Uterus (tissue), 4 donors: ENCODE results near the gene PSMC3IP. TPM values are rescaled to one million over a fixed set of nuclear protein-coding genes. Genes with fewer than 3 reads are reported as not detected.
A peak's percentile ranks its signal among the peaks of the same experiment; 100 is the strongest.

Experiments
- DNase-seq, 2 donors: peaks; one replicate each; pipeline ENCODE4 v3.0.0-alpha.2; 2019 to 2020
- H3K27ac ChIP-seq, 2 donors: fragments of 200-600 bp; sonication (generic); 1 replicate in 1 of 2; 2 replicates in 1 of 2; pipeline ENCODE4 v1.5.1; 2016 to 2018
- H3K27me3 ChIP-seq, 2 donors: fragments of 200-600 bp; sonication (generic); one replicate each; pipeline ENCODE4 v1.5.1; 2018 to 2019; ENCODE audit warnings: control low read depth in 1 of 2
- H3K36me3 ChIP-seq, 2 donors: fragments of 200-600 bp; sonication (generic); one replicate each; pipeline ENCODE4 v1.5.1; 2019; ENCODE audit warnings: control low read depth in 1 of 2
- H3K4me1 ChIP-seq, 2 donors: fragments of 200-600 bp; sonication (generic); one replicate each; pipeline ENCODE4 v1.5.1; 2018 to 2019; ENCODE audit warnings: control low read depth in 1 of 2
- H3K4me3 ChIP-seq, 2 donors: fragments of 200-600 bp; sonication (generic); 1 replicate in 1 of 2; 2 replicates in 1 of 2; pipeline ENCODE4 v1.5.1; 2018 to 2019; ENCODE audit warnings: mild to moderate bottlenecking in 1 of 2
- H3K9me3 ChIP-seq, 2 donors: fragments of 200-600 bp; sonication (generic); one replicate each; pipeline ENCODE4 v1.5.1; 2019; ENCODE audit warnings: control low read depth in 1 of 2
- CTCF ChIP-seq, 4 experiments: fragments of 200-600 bp in 2 of 4; fragments of 450-650 bp in 2 of 4; sonication (generic) in 2 of 4; IDR thresholded peaks; one replicate each; pipeline ENCODE4 v1.5.1; 2016 to 2019; ENCODE audit warnings: antibody characterized with exemption in 4 of 4, mild to moderate bottlenecking in 2 of 4, moderate library complexity in 1 of 4
- POLR2A ChIP-seq, 2 donors: fragments of 450-650 bp; IDR thresholded peaks; one replicate each; pipeline ENCODE4 v1.6.1; 2016; ENCODE audit warnings: antibody characterized with exemption in 2 of 2, mild to moderate bottlenecking in 1 of 2, moderate library complexity in 1 of 2
- intact Hi-C: fragments of 100-400 bp; cut with DNase I; formaldehyde crosslinking; loops from one replicate; pipeline ENCODE4 v1.15.1; 2023; ENCODE audit warnings: low total_unique reads
- total RNA-seq, 4 donors: library from RNA; depleted of rRNA in 3 of 4; stranded (reverse); fragments of >200 nt in 3 of 4; gene quantifications; one replicate each; pipeline versions ENCODE4 v1.1.0 to v1.2.4, GENCODE V29; 2014 to 2023
- donor health status: DM: yes; HTN: yes; CAD: no.

Gene PSMC3IP
- total RNA-seq, 4 donors from 2014 or later: 2.8 to 16.5 (median 5.0) TPM

DNA sequence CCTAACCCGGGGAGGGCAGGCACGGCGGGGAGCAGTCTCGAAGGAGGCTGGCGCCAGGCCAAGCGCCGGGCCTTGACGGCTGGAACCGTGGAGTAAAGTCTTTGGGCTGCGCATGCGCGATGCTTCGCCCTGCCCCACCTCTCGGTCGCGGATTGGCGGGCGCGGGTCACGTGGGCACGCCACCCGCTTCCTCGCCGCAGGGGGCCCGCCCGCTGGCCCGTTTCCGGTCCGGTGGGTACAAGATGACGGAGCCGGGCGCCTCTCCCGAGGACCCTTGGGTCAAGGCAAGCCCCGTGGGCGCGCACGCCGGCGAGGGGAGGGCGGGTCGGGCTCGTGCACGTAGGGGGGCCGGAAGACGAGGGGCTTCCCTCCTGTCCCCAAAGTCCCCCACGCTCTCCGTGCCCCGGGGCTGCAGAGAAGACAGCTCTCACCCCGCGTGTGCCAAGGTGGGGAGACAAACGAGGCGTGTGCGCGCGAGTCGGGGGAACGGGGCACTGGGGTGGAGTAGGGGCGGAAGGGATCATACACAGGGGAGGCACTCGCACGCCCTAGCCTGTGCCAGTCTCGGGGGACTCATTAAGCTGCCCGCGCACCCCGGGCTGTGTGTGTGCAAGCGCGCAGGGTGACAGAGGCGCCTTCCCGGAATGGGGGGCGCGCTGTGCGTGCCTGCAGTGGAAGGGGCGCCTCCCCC is 10.5 kb downstream of the PSMC3IP start, which contains the start of gene MLX:
Gene MLX (plus strand): TSS at position 218 of the 691 bp plus-strand sequence. CDS start 25 bp downstream, at position 243.
- H3K4me3 ChIP-seq: peak within 1 kb of the TSS; percentile 82 to 84
- no peaks in the 10 kb centered on the region for H3K9me3 ChIP-seq
- H3K27ac ChIP-seq: peak within 1 kb of the TSS; percentile 86 to 91
- H3K36me3 ChIP-seq: no peaks in the 10 kb centered on the region
- no peaks in the 10 kb centered on the region for H3K27me3 ChIP-seq
- intact Hi-C loops: no loop called here
- peaks cover 11 to 18% of the 10 kb centered on the region in 2 donors for H3K4me1 ChIP-seq
- TF ChIP-seq CTCF (IDR thresholded peaks at IDR 0.05) (no peak), POLR2A (IDR thresholded peaks at IDR 0.05) (peak; percentile 41 to 62)
- peak; percentile 92 to 94 for DNase-seq

- Histone ChIP-seq H3K4me1 (peaks cover 11 to 18% of the 10 kb centered on the region in 2 donors), H3K36me3 (no peaks in the 10 kb centered on the region)
- intact Hi-C loops: no loop called here
These were observed 11.2 kb downstream of the PSMC3IP start for GRCh38 chr17:42566215-42566882.

GRCh38 chr17:42565523-42566214 is 11.9 kb downstream of the PSMC3IP start:
- Histone ChIP-seq H3K4me3 (no peak overlapping the region), H3K27me3 (no peaks in the 10 kb centered on the region), H3K9me3 (no peaks in the 10 kb centered on the region), H3K27ac (peak overlapping the region; percentile 86 to 91), H3K4me1 (peaks cover 11 to 18% of the 10 kb centered on the region in 2 donors), H3K36me3 (no peaks in the 10 kb centered on the region)
- intact Hi-C loops: no loop called here
- no peak for DNase-seq
- TF ChIP-seq CTCF (IDR thresholded peaks at IDR 0.05) (no peak), POLR2A (IDR thresholded peaks at IDR 0.05) (no peak)

More at GRCh38 chr17:42566215-42566882, 11.2 kb downstream of the PSMC3IP start:
- no peak for DNase-seq
- Histone ChIP-seq H3K4me3 (peak overlapping the region; percentile 82 to 84), H3K9me3 (no peaks in the 10 kb centered on the region), H3K27me3 (no peaks in the 10 kb centered on the region), H3K27ac (peak overlapping the region; percentile 86 to 91)
- TF ChIP-seq POLR2A (IDR thresholded peaks at IDR 0.05) (no peak), CTCF (IDR thresholded peaks at IDR 0.05) (no peak)

GRCh38 chr17:42564815-42565522 is 12.6 kb downstream of the PSMC3IP start:
- Histone ChIP-seq H3K4me1 (peaks cover 11 to 18% of the 10 kb centered on the region in 2 donors), H3K27ac (no peak overlapping the region), H3K9me3 (no peaks in the 10 kb centered on the region), H3K36me3 (no peaks in the 10 kb centered on the region), H3K4me3 (no peak overlapping the region), H3K27me3 (no peaks in the 10 kb centered on the region)
- no peak for DNase-seq
- intact Hi-C loops: no loop called here
- no peak for TF ChIP-seq CTCF (IDR thresholded peaks at IDR 0.05)
- TF ChIP-seq POLR2A (IDR thresholded peaks at IDR 0.05): no peak
